ENCODE results near the gene CHD9. TPM values are rescaled to one million over a fixed set of nuclear protein-coding genes. Genes with fewer than 3 reads are reported as not detected.

The CHD9 gene
- total RNA-seq, 2 donors from 2014 or later, result 56.3 to 62.6 TPM

DNA sequence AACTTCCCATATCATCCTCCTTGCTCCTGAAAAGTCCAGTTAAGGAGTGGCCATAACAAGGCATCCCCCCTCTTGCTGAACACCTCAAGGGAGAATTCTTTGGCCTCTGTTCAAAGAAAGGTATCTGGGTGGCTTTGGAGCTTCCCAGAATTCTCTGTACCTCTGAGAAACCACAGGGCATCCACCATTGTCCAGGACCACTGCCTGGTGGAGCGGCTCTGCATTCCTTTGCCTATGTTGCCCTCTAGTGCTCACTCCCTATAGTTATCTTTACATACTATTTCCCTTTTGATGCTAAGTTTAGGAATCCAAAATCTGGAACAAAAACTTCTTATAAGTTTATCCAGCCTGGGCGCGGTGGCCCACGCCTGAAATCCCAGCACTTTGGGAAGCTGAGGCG lies 32.4 kb upstream of the CHD9 start:
- DNase-seq (ENCODE audit: low spot score), result peak; percentile 40
- Histone ChIP-seq H3K27ac (no peak overlapping the region), H3K9me3 (no peaks in the 10 kb centered on the region), H3K36me3 (no peaks in the 10 kb centered on the region), H3K27me3 (replicated peaks; ENCODE audit: insufficient read depth) (no peaks in the 10 kb centered on the region), H3K4me1 (replicated peaks) (no peaks in the 10 kb centered on the region), H3K4me3 (no peak overlapping the region)
- TF ChIP-seq POLR2A (IDR thresholded peaks at IDR 0.05) (no peak), CTCF (IDR thresholded peaks at IDR 0.05) (peak in 3 of 4 experiments; percentile 39 to 64 (median 55))
- intact Hi-C loops (cut with DNase I), result loop anchor here (10.0 kb wide), 1 partner anchor 958 kb away; no protein-coding TSS in a partner anchor
- 2% methylated on average over 5 of the region's 5 CpGs for WGBS

DNA sequence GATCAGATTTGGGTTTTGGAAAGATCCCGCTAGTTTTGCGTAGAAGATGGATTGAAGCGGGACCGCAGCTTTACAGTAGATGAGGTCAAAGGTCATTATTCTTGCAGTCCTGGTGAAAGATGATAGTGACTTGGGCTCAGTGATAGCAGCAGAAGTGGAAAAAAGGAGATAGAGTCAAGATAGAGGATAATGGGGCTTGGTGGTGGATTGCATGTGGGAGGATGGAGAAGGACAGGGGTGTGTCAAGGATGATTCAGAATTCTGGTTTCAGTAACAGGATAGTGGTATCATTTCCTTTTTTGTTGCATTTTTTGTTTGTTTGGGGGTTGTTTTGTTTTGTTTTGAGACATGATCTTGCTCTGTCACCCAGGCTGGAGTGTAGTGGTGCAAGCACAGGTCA lies 30.7 kb upstream of the CHD9 start:
- Histone ChIP-seq H3K27me3 (replicated peaks; ENCODE audit: insufficient read depth) (no peaks in the 10 kb centered on the region), H3K27ac (no peak overlapping the region), H3K9me3 (no peaks in the 10 kb centered on the region), H3K4me3 (no peak overlapping the region), H3K36me3 (no peaks in the 10 kb centered on the region), H3K4me1 (replicated peaks) (no peaks in the 10 kb centered on the region)
- DNase-seq (ENCODE audit: low spot score), result no peak
- intact Hi-C loops (cut with DNase I), result loop anchor here (10.0 kb wide), 1 partner anchor 959 kb away; no protein-coding TSS in a partner anchor
- 99% methylated on average over 4 of the region's 4 CpGs for WGBS
- TF ChIP-seq POLR2A (IDR thresholded peaks at IDR 0.05), result no peak
- TF ChIP-seq POLR2AphosphoS5 (IDR thresholded peaks at IDR 0.05), result no peak
- TF ChIP-seq CTCF (IDR thresholded peaks at IDR 0.05), result no peak

DNA sequence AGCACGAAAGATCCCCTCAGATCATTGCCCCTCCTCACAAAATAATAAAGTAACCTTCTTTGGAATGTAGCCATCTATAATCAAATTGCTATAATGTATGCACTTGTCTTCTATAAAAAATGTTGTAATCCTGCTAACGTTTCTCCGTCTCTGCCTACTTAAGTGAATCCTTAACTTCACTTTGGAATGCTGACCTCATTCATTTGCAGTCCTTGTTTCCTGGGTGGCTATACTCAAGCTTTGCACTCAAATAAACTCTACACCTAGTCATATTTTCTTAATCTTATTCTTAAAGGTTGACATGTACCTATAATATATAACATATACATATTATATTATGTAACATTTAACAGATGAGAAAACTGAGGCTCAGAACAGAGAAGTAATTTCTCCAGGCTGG lies 24.8 kb upstream of the CHD9 start:
- TF ChIP-seq POLR2A (IDR thresholded peaks at IDR 0.05) (no peak), POLR2AphosphoS5 (IDR thresholded peaks at IDR 0.05) (no peak), CTCF (IDR thresholded peaks at IDR 0.05) (no peak)
- DNase-seq (ENCODE audit: low spot score), result no peak
- 73% methylated on average over 3 of the region's 3 CpGs for WGBS
- Histone ChIP-seq H3K36me3 (no peaks in the 10 kb centered on the region), H3K27me3 (replicated peaks; ENCODE audit: insufficient read depth) (no peaks in the 10 kb centered on the region), H3K4me1 (replicated peaks) (no peaks in the 10 kb centered on the region), H3K4me3 (no peak overlapping the region), H3K27ac (no peak overlapping the region), H3K9me3 (no peaks in the 10 kb centered on the region)
- intact Hi-C loops (cut with DNase I), result loop anchor here (10.0 kb wide), 1 partner anchor 965 kb away; no protein-coding TSS in a partner anchor

- WGBS, result 45% methylated on average over 2 of the region's 2 CpGs
Observed at GRCh38 chr16:53031323-53031942, 23.4 kb upstream of the CHD9 start.

More at GRCh38 chr16:53031323-53031942, 23.4 kb upstream of the CHD9 start:
- Histone ChIP-seq H3K27me3 (replicated peaks; ENCODE audit: insufficient read depth) (no peaks in the 10 kb centered on the region), H3K9me3 (no peaks in the 10 kb centered on the region), H3K4me1 (replicated peaks) (no peaks in the 10 kb centered on the region), H3K27ac (peak overlapping the region in 1 of 2 donors; percentile 58), H3K36me3 (no peaks in the 10 kb centered on the region), H3K4me3 (no peak overlapping the region)
- intact Hi-C loops (cut with DNase I), result no loop called here
- DNase-seq (ENCODE audit: low spot score), result no peak
- TF ChIP-seq POLR2AphosphoS5 (IDR thresholded peaks at IDR 0.05) (peak; percentile 17), POLR2A (IDR thresholded peaks at IDR 0.05) (no peak), CTCF (IDR thresholded peaks at IDR 0.05) (no peak)

Data from prostate gland (tissue), 2 donors.